AG09309 (cell line): ENCODE data around the gene DSTYK.

Source experiments
- DNase-seq: peaks from one replicate; pipeline ENCODE4 v3.0.0-alpha.2; 2010; ENCODE audit warnings: low read depth
- H3K4me3 ChIP-seq: 2 replicates; pipeline ENCODE4 v1.5.1; 2011; ENCODE audit warnings: mild to moderate bottlenecking, low read depth, low read length, moderate library complexity; ENCODE audit not compliant: control insufficient read depth
- TF ChIP-seq, protein P1 (sequence below): IDR thresholded peaks from 2 replicates; pipeline ENCODE4 v1.5.1; 2011; ENCODE audit warnings: mild to moderate bottlenecking, low read depth, low read length, inconsistent platforms; ENCODE audit not compliant: insufficient read depth, control insufficient read depth; ENCODE audit errors: missing control alignments

Gene DSTYK

DNA sequence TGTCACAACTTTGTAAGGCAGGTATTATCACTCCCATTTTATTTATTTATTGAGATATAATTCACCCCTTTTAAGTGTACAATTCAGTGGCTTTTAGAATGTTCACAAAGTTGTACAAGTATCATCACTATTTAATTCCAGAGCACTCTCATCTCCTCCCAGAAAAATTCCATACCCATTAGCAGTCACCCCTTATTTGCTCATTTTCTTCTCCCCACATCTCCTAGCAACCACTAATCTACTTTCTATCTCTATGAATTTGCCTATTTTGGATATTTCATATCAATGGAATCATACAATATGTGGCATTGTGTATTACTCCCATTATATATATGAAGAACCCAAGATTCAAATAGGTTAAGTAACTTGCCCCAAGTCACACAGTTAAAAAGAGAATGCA is 7.0 kb downstream of the DSTYK start:
- no peak overlapping the region for H3K4me3 ChIP-seq
- TF ChIP-seq, protein P1, sequence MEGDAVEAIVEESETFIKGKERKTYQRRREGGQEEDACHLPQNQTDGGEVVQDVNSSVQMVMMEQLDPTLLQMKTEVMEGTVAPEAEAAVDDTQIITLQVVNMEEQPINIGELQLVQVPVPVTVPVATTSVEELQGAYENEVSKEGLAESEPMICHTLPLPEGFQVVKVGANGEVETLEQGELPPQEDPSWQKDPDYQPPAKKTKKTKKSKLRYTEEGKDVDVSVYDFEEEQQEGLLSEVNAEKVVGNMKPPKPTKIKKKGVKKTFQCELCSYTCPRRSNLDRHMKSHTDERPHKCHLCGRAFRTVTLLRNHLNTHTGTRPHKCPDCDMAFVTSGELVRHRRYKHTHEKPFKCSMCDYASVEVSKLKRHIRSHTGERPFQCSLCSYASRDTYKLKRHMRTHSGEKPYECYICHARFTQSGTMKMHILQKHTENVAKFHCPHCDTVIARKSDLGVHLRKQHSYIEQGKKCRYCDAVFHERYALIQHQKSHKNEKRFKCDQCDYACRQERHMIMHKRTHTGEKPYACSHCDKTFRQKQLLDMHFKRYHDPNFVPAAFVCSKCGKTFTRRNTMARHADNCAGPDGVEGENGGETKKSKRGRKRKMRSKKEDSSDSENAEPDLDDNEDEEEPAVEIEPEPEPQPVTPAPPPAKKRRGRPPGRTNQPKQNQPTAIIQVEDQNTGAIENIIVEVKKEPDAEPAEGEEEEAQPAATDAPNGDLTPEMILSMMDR = no peak
- DNase-seq = no peak

DNA sequence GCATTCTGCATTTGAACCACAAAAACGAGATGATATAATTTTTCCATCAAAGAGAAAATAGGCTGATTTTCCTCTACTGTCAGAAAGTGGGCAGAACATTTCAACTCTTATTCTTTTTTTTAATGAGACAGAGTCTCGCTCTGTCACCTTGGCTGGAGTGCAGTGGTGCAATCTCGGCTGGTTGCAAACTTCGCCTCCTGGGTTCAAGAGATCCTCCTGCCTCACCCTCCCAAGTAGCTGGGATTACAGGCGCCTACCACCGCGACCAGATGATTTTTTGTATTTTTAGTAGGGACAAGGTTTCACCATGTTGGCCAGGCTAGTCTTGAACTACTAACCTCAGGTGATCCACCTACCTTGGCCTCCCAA is 11.6 kb downstream of the DSTYK start:
- no peak overlapping the region for H3K4me3 ChIP-seq

GRCh38 chr1:205199090-205199930 is 12.2 kb downstream of the DSTYK start:
- TF ChIP-seq, protein P1 = peak; percentile 21
- DNase-seq = peak; percentile 51
- H3K4me3 ChIP-seq = no peak overlapping the region

More for the DNA sequence above, 11.6 kb downstream of the DSTYK start:
- TF ChIP-seq, protein P1 = no peak
- DNase-seq = no peak

DNA sequence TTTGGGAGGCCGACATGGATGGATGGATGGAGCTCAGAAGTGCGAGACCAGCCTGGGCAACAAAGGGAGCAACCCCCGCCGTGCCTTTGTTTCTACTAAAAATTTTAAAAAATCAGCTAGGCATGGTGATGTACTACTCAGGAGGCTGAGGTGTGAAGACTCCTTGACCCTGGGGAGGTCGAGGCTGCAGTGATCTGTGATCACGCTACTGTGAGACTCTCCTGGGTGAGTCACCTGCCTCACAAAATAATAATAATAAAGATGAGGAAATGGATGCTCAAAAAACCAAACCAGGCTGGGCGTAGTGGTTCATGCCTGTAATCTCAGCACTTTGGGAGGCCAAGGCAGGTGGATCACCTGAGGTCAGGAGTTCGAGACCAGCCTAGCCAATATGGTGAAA is 19.2 kb downstream of the DSTYK start:
- no peak overlapping the region for H3K4me3 ChIP-seq
- DNase-seq = no peak
- TF ChIP-seq, protein P1 = no peak

- no peak for DNase-seq
- H3K4me3 ChIP-seq = no peak overlapping the region
- TF ChIP-seq, protein P1 = no peak
Observed at GRCh38 chr1:205191622-205192021, 19.9 kb downstream of the DSTYK start.

DNA sequence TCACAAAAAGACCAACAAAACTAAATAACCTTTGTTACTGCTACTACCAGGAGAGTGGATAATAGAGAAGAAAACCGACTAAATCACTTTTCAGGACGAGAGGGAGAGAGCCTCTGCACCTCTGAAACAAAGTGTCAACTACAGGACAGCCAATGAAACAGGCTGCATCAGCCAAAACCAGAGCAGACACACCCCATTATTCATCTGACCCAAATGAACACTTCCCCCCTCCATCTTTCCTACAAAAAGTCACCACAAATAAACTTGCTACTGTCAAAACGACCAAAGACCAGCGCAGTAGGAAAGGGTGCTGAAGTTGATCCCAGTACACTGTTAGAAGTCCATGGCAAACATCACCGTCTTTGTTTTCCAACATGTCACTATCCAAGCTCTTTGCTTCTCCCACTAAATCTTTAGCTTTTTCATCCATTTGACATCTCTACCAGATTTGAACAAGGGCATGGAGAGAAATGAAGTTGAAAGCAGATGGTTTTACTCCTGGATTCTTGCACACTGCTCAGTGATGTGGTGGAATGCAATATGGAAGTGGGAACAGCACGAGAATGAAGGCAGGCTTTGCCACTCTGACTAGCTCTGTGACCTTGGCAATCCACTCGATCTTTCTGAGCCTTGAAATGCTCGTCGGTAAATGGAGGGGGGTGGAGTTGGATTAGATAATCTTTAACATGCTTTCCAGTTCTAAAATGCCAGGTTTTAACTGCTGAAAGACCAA is 20.5 kb downstream of the DSTYK start:
- H3K4me3 ChIP-seq = no peak overlapping the region
- TF ChIP-seq, protein P1 = no peak
- no peak for DNase-seq
